ENCODE measurements around the gene SVEP1.

- TF ChIP-seq POLR2AphosphoS5 (IDR thresholded peaks at IDR 0.05) = no peak
- TF ChIP-seq POLR2A (IDR thresholded peaks at IDR 0.05) = no peak
Observed at GRCh38 chr9:110559869-110560268, 19.7 kb downstream of the SVEP1 start.
